ENCODE data around the gene PTPRG. TPM values are rescaled to one million over a fixed set of nuclear protein-coding genes. Genes with fewer than 3 reads are reported as not detected.

Gene PTPRG
- total and polyA plus RNA-seq, 12 donors, result 6.3 to 119 (median 72.2) TPM

GRCh38 chr3:62122819-62123218, 561.4 kb downstream of the PTPRG start:
- H3K4me1 ChIP-seq (replicated peaks in 1 of 2), result peaks cover 0 to 4% of the 10 kb centered on the region in 2 donors

GRCh38 chr3:62125380-62125779, 564.0 kb downstream of the PTPRG start:
- H3K4me3 ChIP-seq, result no peak overlapping the region
- TF ChIP-seq CTCF (IDR thresholded peaks at IDR 0.05), result no peak
- no peak for TF ChIP-seq POLR2A (IDR thresholded peaks at IDR 0.05)
- no peaks in the 10 kb centered on the region for H3K36me3 ChIP-seq (replicated peaks in 1 of 2)
- 78 to 92% (median 88%) methylated on average over 4 of the region's 4 CpGs for WGBS, 4 donors
- no peak overlapping the region for H3K27ac ChIP-seq
- no peaks in the 10 kb centered on the region for H3K9me3 ChIP-seq (replicated peaks in 1 of 3)
- DNase-seq, result no peak
- intact Hi-C loops (cut with DNase I), result no loop called here
- H3K27me3 ChIP-seq, result no peaks in the 10 kb centered on the region
- peaks cover 0 to 8% of the 10 kb centered on the region in 2 donors for H3K4me1 ChIP-seq (replicated peaks in 1 of 2)

More at GRCh38 chr3:62122819-62123218, 561.4 kb downstream of the PTPRG start:
- H3K9me3 ChIP-seq (replicated peaks in 1 of 3), result no peaks in the 10 kb centered on the region
- no peak overlapping the region for H3K27ac ChIP-seq
- intact Hi-C loops (cut with DNase I), result no loop called here
- H3K27me3 ChIP-seq, result no peaks in the 10 kb centered on the region
- H3K4me3 ChIP-seq, result no peak overlapping the region
- no peak for DNase-seq
- H3K36me3 ChIP-seq (replicated peaks in 1 of 2), result no peaks in the 10 kb centered on the region
- WGBS, 4 donors, result 46 to 74% (median 48%) methylated on average over 4 of the region's 4 CpGs
- TF ChIP-seq CTCF (IDR thresholded peaks at IDR 0.05) (no peak), POLR2A (IDR thresholded peaks at IDR 0.05) (no peak)

GRCh38 chr3:62127116-62127515, 565.7 kb downstream of the PTPRG start:
- H3K4me1 ChIP-seq (replicated peaks in 1 of 2), result peaks cover 9 to 13% of the 10 kb centered on the region in 2 donors
- no peaks in the 10 kb centered on the region for H3K36me3 ChIP-seq (replicated peaks in 1 of 2)
- no peak overlapping the region for H3K27ac ChIP-seq
- intact Hi-C loops (cut with DNase I), result no loop called here
- H3K4me3 ChIP-seq, result no peak overlapping the region
- WGBS, 4 donors, result 92 to 96% (median 93%) methylated on average over 3 of the region's 3 CpGs
- H3K27me3 ChIP-seq, result no peaks in the 10 kb centered on the region
- TF ChIP-seq CTCF (IDR thresholded peaks at IDR 0.05) (no peak), POLR2A (IDR thresholded peaks at IDR 0.05) (no peak)
- no peaks in the 10 kb centered on the region for H3K9me3 ChIP-seq (replicated peaks in 1 of 3)
- DNase-seq, result no peak

- Histone ChIP-seq H3K27ac (no peak overlapping the region), H3K4me1 (replicated peaks in 1 of 2) (peaks cover 18 to 23% of the 10 kb centered on the region in 2 donors), H3K27me3 (no peaks in the 10 kb centered on the region), H3K4me3 (no peak overlapping the region), H3K9me3 (replicated peaks in 1 of 3) (no peaks in the 10 kb centered on the region), H3K36me3 (replicated peaks in 1 of 2) (no peaks in the 10 kb centered on the region)
- 65 to 71% (median 70%) methylated on average over 5 of the region's 5 CpGs for WGBS, 4 donors
- no peak for TF ChIP-seq CTCF (IDR thresholded peaks at IDR 0.05)
- no peak for TF ChIP-seq POLR2A (IDR thresholded peaks at IDR 0.05)
- DNase-seq, result peak in 4 of 7 donors; percentile 22 to 49 (median 36)
- intact Hi-C loops (cut with DNase I), result no loop called here
These were observed 566.7 kb downstream of the PTPRG start for GRCh38 chr3:62128051-62128450.

Measured in adrenal gland (tissue), 12 donors.